HEK293 (cell line): ENCODE results near the gene CCDC81.

Experiments used
- CTCF ChIA-PET: fragments of 350-600 bp; formaldehyde crosslinking; extraction: SDS; loops from one replicate; lab custom pipeline; 2021; ENCODE audit warnings: antibody characterized with exemption; lab: Yijun Ruan, JAX
- POLR2A ChIA-PET: fragments of 300-600 bp; formaldehyde crosslinking; extraction: SDS; loops from one replicate; lab custom pipeline; 2020; ENCODE audit warnings: antibody characterized with exemption, inconsistent platforms; lab: Yijun Ruan, JAX
- H3K27ac ChIP-seq: fragments of 200-500 bp; sonication (Bioruptor generic); 2 replicates; pipeline ENCODE4 v1.5.1; 2014; ENCODE audit warnings: low read depth, low read length, control low read depth, inconsistent platforms; ENCODE audit errors: extremely low read depth
- H3K36me3 ChIP-seq, 2 experiments: fragments of 200-500 bp in 1 of 2; sonication (Bioruptor generic) in 1 of 2; 1 replicate in 1 of 2; 2 replicates in 1 of 2; pipeline ENCODE4 v1.5.1; 2014 to 2017; ENCODE audit warnings: inconsistent platforms in 2 of 2, low read length in 2 of 2; ENCODE audit not compliant: control insufficient read depth in 2 of 2, insufficient read depth in 1 of 2
- H3K4me1 ChIP-seq: fragments of 200-500 bp; sonication (Bioruptor generic); 2 replicates; pipeline ENCODE4 v1.5.1; 2014; ENCODE audit warnings: mild to moderate bottlenecking, low read length, inconsistent platforms; ENCODE audit not compliant: control insufficient read depth, insufficient read depth
- H3K4me3 ChIP-seq: 2 replicates; pipeline ENCODE4 v1.5.1; 2011; ENCODE audit warnings: low read depth, mild to moderate bottlenecking, control low read depth, low read length, moderate library complexity
- H3K9me3 ChIP-seq: fragments of 200-500 bp; sonication (Bioruptor generic); 2 replicates; pipeline ENCODE4 v1.5.1; 2014; ENCODE audit warnings: low read depth, low read length, inconsistent platforms; ENCODE audit not compliant: control insufficient read depth, insufficient read depth
- FEZF1 ChIP-seq: fragments of 450-650 bp; formaldehyde crosslinking; IDR thresholded peaks from 2 replicates; pipeline ENCODE4 v1.5.1; 2016; ENCODE audit warnings: missing biosample characterization, missing genetic modification characterization
- HOXD13 ChIP-seq: sonication (generic); formaldehyde crosslinking; IDR thresholded peaks from 2 replicates; pipeline ENCODE4 v1.8.0; 2022; ENCODE audit warnings: missing genetic modification reagents, borderline replicate concordance
- KLF16 ChIP-seq: fragments of 450-650 bp; formaldehyde crosslinking; IDR thresholded peaks from 2 replicates; pipeline ENCODE4 v1.5.1; 2017; ENCODE audit warnings: missing biosample characterization, missing genetic modification characterization
- OVOL3 ChIP-seq: fragments of 450-650 bp; formaldehyde crosslinking; IDR thresholded peaks from 2 replicates; pipeline ENCODE4 v1.5.1; 2016; ENCODE audit warnings: missing biosample characterization, missing genetic modification characterization
- PRDM4 ChIP-seq: fragments of 450-650 bp; formaldehyde crosslinking; IDR thresholded peaks from 2 replicates; pipeline ENCODE4 v1.5.1; 2017; ENCODE audit warnings: missing biosample characterization, missing genetic modification characterization
- SETDB1 ChIP-seq: IDR thresholded peaks from one replicate; pipeline ENCODE4 v1.6.1; 2017; ENCODE audit warnings: mild to moderate bottlenecking, low read length, moderate library complexity, mixed read lengths; ENCODE audit not compliant: insufficient read length
- SP7 ChIP-seq: fragments of 450-650 bp; formaldehyde crosslinking; IDR thresholded peaks from 2 replicates; pipeline ENCODE4 v1.5.1; 2016; ENCODE audit warnings: missing biosample characterization, missing genetic modification characterization
- YY2 ChIP-seq: fragments of 450-650 bp; formaldehyde crosslinking; IDR thresholded peaks from 2 replicates; pipeline ENCODE4 v1.5.1; 2016; ENCODE audit warnings: missing biosample characterization, missing genetic modification characterization
- ZBTB44 ChIP-seq: fragments of 450-650 bp; IDR thresholded peaks from 2 replicates; pipeline ENCODE4 v1.5.1; 2018; ENCODE audit warnings: missing biosample characterization, mild to moderate bottlenecking, missing genetic modification characterization
- ZEB2 ChIP-seq: fragments of 450-650 bp; formaldehyde crosslinking; IDR thresholded peaks from 2 replicates; pipeline ENCODE4 v1.5.1; 2016; ENCODE audit warnings: missing biosample characterization, missing genetic modification characterization
- ZFP3 ChIP-seq: fragments of 450-650 bp; formaldehyde crosslinking; IDR thresholded peaks from 2 replicates; pipeline ENCODE4 v1.5.1; 2016; ENCODE audit warnings: low read depth, missing biosample characterization, missing genetic modification characterization
- ZNF169 ChIP-seq: fragments of 450-650 bp; formaldehyde crosslinking; IDR thresholded peaks from 2 replicates; pipeline ENCODE4 v1.5.1; 2016; ENCODE audit warnings: missing biosample characterization, missing genetic modification characterization
- ZNF18 ChIP-seq: fragments of 450-650 bp; formaldehyde crosslinking; IDR thresholded peaks from 2 replicates; pipeline ENCODE4 v1.5.1; 2016; ENCODE audit warnings: missing biosample characterization, missing genetic modification characterization
- ZNF19 ChIP-seq: fragments of 450-650 bp; formaldehyde crosslinking; IDR thresholded peaks from 2 replicates; pipeline ENCODE4; 2016; ENCODE audit warnings: missing biosample characterization, missing genetic modification characterization, low read depth
- ZNF302 ChIP-seq: fragments of 450-650 bp; formaldehyde crosslinking; IDR thresholded peaks from 2 replicates; pipeline ENCODE4 v1.5.1; 2016; ENCODE audit warnings: missing biosample characterization, missing genetic modification characterization, low read depth
- ZNF335 ChIP-seq: fragments of 450-650 bp; formaldehyde crosslinking; conservative IDR thresholded peaks from 2 replicates; pipeline ENCODE4 v1.5.1; 2016; ENCODE audit warnings: missing biosample characterization, missing genetic modification characterization
- ZNF362 ChIP-seq: fragments of 450-650 bp; formaldehyde crosslinking; IDR thresholded peaks from 2 replicates; pipeline ENCODE4 v1.5.1; 2016; ENCODE audit warnings: missing biosample characterization, missing genetic modification characterization
- ZNF37A ChIP-seq: fragments of 450-650 bp; IDR thresholded peaks from 2 replicates; pipeline ENCODE4 v1.5.1; 2018; ENCODE audit warnings: missing biosample characterization, missing genetic modification characterization
- ZNF473 ChIP-seq: fragments of 450-650 bp; formaldehyde crosslinking; IDR thresholded peaks from 2 replicates; pipeline ENCODE4 v1.5.1; 2017; ENCODE audit warnings: missing biosample characterization, missing genetic modification characterization
- ZNF510 ChIP-seq: fragments of 450-650 bp; formaldehyde crosslinking; IDR thresholded peaks from 2 replicates; pipeline ENCODE4 v1.5.1; 2018; ENCODE audit warnings: mild to moderate bottlenecking, missing genetic modification characterization, missing biosample characterization; ENCODE audit not compliant: insufficient replicate concordance
- ZNF521 ChIP-seq: fragments of 450-650 bp; formaldehyde crosslinking; IDR thresholded peaks from 2 replicates; pipeline ENCODE4 v1.5.1; 2017; ENCODE audit warnings: missing biosample characterization, mild to moderate bottlenecking, missing genetic modification characterization
- ZNF544 ChIP-seq: fragments of 450-650 bp; formaldehyde crosslinking; IDR thresholded peaks from 2 replicates; pipeline ENCODE4 v1.5.0; 2017; ENCODE audit warnings: missing biosample characterization, missing genetic modification characterization
- ZNF548 ChIP-seq: fragments of 450-650 bp; formaldehyde crosslinking; IDR thresholded peaks from 2 replicates; pipeline ENCODE4 v1.5.1; 2016; ENCODE audit warnings: missing biosample characterization, missing genetic modification characterization
- ZNF561 ChIP-seq: fragments of 450-650 bp; IDR thresholded peaks from 2 replicates; pipeline ENCODE4 v1.5.1; 2018; ENCODE audit warnings: missing biosample characterization, missing genetic modification characterization, borderline replicate concordance
- ZNF585B ChIP-seq: fragments of 450-650 bp; formaldehyde crosslinking; IDR thresholded peaks from 2 replicates; pipeline ENCODE4 v1.5.1; 2016; ENCODE audit warnings: missing biosample characterization, missing genetic modification characterization
- ZNF660 ChIP-seq: fragments of 450-650 bp; IDR thresholded peaks from 2 replicates; pipeline ENCODE4 v1.5.1; 2018; ENCODE audit warnings: missing biosample characterization, mild to moderate bottlenecking, missing genetic modification characterization
- ZNF768 ChIP-seq: fragments of 450-650 bp; formaldehyde crosslinking; IDR thresholded peaks from 2 replicates; pipeline ENCODE4 v1.5.1; 2018; ENCODE audit warnings: missing biosample characterization, mild to moderate bottlenecking, missing genetic modification characterization
- ZNF791 ChIP-seq: fragments of 450-650 bp; formaldehyde crosslinking; IDR thresholded peaks from 2 replicates; pipeline ENCODE4 v1.5.1; 2016; ENCODE audit warnings: missing biosample characterization, missing genetic modification characterization
- ZNF843 ChIP-seq: fragments of 450-650 bp; formaldehyde crosslinking; IDR thresholded peaks from 2 replicates; pipeline ENCODE4 v1.5.1; 2016; ENCODE audit warnings: missing biosample characterization, missing genetic modification characterization
- ZSCAN30 ChIP-seq: fragments of 450-650 bp; IDR thresholded peaks from 2 replicates; pipeline ENCODE4 v1.5.1; 2018; ENCODE audit warnings: missing biosample characterization, mild to moderate bottlenecking, missing genetic modification characterization, moderate library complexity

Gene CCDC81

GRCh38 chr11:86463955-86464354 is 89.3 kb downstream of the CCDC81 start (continued):
- TF ChIP-seq ZBTB44 (tag by site-specific recombination) (no peak), ZNF768 (tag by site-specific recombination) (no peak), ZNF548 (tag by site-specific recombination) (no peak), ZFP3 (tag by site-specific recombination) (no peak), ZNF19 (tag by site-specific recombination) (no peak), ZNF791 (tag by site-specific recombination) (no peak), ZNF521 (tag by site-specific recombination) (no peak)

- H3K4me3 ChIP-seq = no peak overlapping the region
- CTCF ChIA-PET = interaction anchor here (1.0 to 1.2 kb wide), 2 partner anchors 42 to 143 kb away, joined by 3 read pairs; no protein-coding TSS in a partner anchor
- POLR2A ChIA-PET = interaction anchor here (0.7 kb wide), 1 partner anchor 60 kb away, joined by 3 read pairs; no protein-coding TSS in a partner anchor
- H3K27ac ChIP-seq = peak overlapping the region; percentile 64
- H3K4me1 ChIP-seq = peaks cover 6% of the 10 kb centered on the region; the same call in 1 of the 2 replicates
- no peaks in the 10 kb centered on the region for H3K9me3 ChIP-seq
- no peaks in the 10 kb centered on the region for H3K36me3 ChIP-seq
- TF ChIP-seq ZSCAN30 (tag by site-specific recombination) = 0 out of 2 replicates have a peak, but pooled peaks have one; percentile 19
- peak; percentile 33; the same call in 1 of the 2 replicates for TF ChIP-seq YY2 (tag by site-specific recombination)
- peak; percentile 86 for TF ChIP-seq HOXD13
- TF ChIP-seq ZNF660 (tag by site-specific recombination) = no peak
- peak; percentile 96 for TF ChIP-seq FEZF1 (tag by site-specific recombination)
- TF ChIP-seq KLF16 (tag by site-specific recombination) = no peak
- peak; percentile 59; the same call in 1 of the 2 replicates for TF ChIP-seq ZEB2 (tag by site-specific recombination)
- no peak for TF ChIP-seq ZNF544
- no peak for TF ChIP-seq ZNF302 (tag by site-specific recombination)
- no peak for TF ChIP-seq ZNF561 (tag by site-specific recombination)
- no peak for TF ChIP-seq ZNF585B (tag by site-specific recombination)
- TF ChIP-seq SETDB1 = no peak
- 0 out of 2 replicates have a peak, but pooled peaks have one; percentile 14 for TF ChIP-seq ZNF335 (tag by site-specific recombination)
- TF ChIP-seq ZNF843 (tag by site-specific recombination) = peak; percentile 85
- TF ChIP-seq ZNF18 = peak; percentile 61; the same call in 1 of the 2 replicates
- TF ChIP-seq PRDM4 (tag by site-specific recombination) = peak; percentile 69
- TF ChIP-seq ZNF37A (tag by site-specific recombination) = no peak
- TF ChIP-seq ZNF362 (tag by site-specific recombination) = no peak
- no peak for TF ChIP-seq ZNF510 (tag by site-specific recombination)
- no peak for TF ChIP-seq ZNF169 (tag by site-specific recombination)
- TF ChIP-seq ZNF473 (tag by site-specific recombination) = no peak
- TF ChIP-seq OVOL3 = 0 out of 2 replicates have a peak, but pooled peaks have one; percentile 56
- TF ChIP-seq SP7 = peak; percentile 92
Measured at GRCh38 chr11:86464509-86465221, 90.0 kb downstream of the CCDC81 start.
